Measurements from ENCODE around the gene ABCB4.

- TF ChIP-seq CTCF (IDR thresholded peaks at IDR 0.05) (no peak), POLR2A (IDR thresholded peaks at IDR 0.05) (no peak)
Observed at GRCh38 chr7:87391020-87391701, 84.3 kb downstream of the ABCB4 start.
